ENCODE results near the gene GCNT4.

GRCh38 chr5:75044406-75044805 lies 8.0 kb downstream of the GCNT4 start:
- TF ChIP-seq, protein P1, sequence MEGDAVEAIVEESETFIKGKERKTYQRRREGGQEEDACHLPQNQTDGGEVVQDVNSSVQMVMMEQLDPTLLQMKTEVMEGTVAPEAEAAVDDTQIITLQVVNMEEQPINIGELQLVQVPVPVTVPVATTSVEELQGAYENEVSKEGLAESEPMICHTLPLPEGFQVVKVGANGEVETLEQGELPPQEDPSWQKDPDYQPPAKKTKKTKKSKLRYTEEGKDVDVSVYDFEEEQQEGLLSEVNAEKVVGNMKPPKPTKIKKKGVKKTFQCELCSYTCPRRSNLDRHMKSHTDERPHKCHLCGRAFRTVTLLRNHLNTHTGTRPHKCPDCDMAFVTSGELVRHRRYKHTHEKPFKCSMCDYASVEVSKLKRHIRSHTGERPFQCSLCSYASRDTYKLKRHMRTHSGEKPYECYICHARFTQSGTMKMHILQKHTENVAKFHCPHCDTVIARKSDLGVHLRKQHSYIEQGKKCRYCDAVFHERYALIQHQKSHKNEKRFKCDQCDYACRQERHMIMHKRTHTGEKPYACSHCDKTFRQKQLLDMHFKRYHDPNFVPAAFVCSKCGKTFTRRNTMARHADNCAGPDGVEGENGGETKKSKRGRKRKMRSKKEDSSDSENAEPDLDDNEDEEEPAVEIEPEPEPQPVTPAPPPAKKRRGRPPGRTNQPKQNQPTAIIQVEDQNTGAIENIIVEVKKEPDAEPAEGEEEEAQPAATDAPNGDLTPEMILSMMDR (IDR thresholded peaks at IDR 0.05 in 8 of 11, conservative IDR thresholded peaks at IDR 0.05 in 3 of 11) = no peak
- TF ChIP-seq POLR2AphosphoS5 (IDR thresholded peaks at IDR 0.05) = no peak
- TF ChIP-seq POLR2A (IDR thresholded peaks at IDR 0.05) = no peak

Data from spleen (tissue), 7 donors.